ENCODE results near the gene ARMCX5. TPM values are rescaled to one million over a fixed set of nuclear protein-coding genes. Genes with fewer than 3 reads are reported as not detected.

ARMCX5 gene
- total RNA-seq, 1 experiment from 2014 or later, result 13.5 TPM

DNA sequence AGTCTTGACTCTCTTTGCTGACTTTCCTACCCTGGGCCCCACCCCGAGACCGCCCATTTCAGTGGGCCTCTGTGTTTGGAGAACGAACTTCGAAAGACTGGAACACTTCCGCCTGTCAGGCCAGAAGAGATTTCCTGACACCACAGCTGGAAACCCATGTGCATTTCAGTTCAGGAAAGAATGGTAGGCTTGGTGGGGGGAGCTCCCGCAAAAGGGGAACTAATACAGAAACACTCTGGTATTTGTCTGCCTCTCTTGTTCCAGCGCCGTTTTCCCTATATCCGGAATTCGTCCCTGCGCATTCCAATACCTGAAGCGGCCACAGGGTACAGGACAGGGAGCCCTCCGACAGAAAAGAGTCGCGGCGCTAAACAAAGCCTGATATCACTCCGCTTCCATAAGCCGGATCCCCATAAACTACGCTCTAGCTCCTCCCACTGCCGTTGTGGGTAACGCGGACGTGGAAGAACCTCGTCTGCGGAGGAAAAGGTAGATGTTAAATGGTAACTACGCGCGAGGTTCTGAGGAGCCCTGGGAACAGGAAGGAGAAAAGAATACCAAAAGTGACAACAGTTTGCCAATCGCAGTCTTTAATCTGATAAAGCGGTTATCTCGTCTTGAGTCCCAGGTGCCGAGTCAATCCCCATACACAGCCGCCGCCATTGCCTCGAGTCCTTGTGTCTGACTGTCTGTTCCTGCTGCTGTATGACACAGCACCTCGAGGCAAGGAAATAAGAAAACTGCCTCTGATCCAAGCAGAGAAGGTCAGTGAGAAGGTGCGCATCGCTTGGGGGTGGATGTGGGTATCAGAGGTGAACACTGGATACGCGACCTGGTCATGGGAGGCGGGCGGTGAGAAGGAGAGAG lies at the start of gene ARMCX5 (continued):
- TF ChIP-seq, protein P1, sequence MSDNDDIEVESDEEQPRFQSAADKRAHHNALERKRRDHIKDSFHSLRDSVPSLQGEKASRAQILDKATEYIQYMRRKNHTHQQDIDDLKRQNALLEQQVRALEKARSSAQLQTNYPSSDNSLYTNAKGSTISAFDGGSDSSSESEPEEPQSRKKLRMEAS (CRISPR knock-in tag; IDR thresholded peaks at IDR 0.05), result peak; percentile 52; the same call in 1 of the 2 replicates
- TF ChIP-seq TP53 (CRISPR knock-in tag; IDR thresholded peaks at IDR 0.05), result no peak

DNA sequence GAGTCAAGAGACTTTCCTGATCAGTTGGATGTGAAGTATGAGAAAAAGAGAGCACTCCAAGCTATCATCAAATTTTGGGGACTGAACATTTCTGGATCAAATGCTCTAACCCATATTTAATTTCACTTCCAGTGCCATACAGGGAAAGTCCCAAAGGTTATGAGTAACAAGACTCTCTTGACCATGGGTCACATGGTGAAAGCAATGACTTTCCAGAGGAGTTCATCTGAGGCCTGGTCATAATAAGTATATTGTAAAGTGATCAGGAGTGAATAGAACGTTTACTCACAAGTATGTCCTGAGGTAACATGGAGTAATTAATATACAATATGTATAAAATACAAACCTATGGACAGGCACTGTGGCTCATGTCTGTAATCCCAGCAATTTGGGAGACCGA lies 40.7 kb upstream of the ARMCX5 start:
- Mint-ChIP-seq H3K9me3 (no peaks in the 10 kb centered on the region), H3K4me1 (no peaks in the 10 kb centered on the region), H3K27me3 (ENCODE audit: low read depth) (peaks cover 12% of the 10 kb centered on the region), H3K4me3 (no peak overlapping the region), H3K36me3 (no peaks in the 10 kb centered on the region), H3K27ac (no peak overlapping the region)
- POLR2A ChIA-PET, result no interaction called here
- no peak for ATAC-seq
- CTCF ChIA-PET, result no interaction called here
- DNase-seq (ENCODE audit: low spot score), result no peak
- TF ChIP-seq CBFB (CRISPR knock-in tag; IDR thresholded peaks at IDR 0.05; ENCODE audit: low read depth) (no peak), IRF2 (CRISPR knock-in tag; IDR thresholded peaks at IDR 0.05; ENCODE audit: borderline replicate concordance, low read depth) (no peak), ZNF121 (CRISPR knock-in tag; IDR thresholded peaks at IDR 0.05) (no peak), MXD4 (CRISPR knock-in tag; IDR thresholded peaks at IDR 0.05; ENCODE audit: borderline replicate concordance) (no peak), SMAD4 (CRISPR knock-in tag; IDR thresholded peaks at IDR 0.05) (no peak), ZNF423 (CRISPR knock-in tag; IDR thresholded peaks at IDR 0.05) (no peak), ARID4B (CRISPR knock-in tag; IDR thresholded peaks at IDR 0.05; ENCODE audit: borderline replicate concordance) (no peak), FOXJ3 (CRISPR knock-in tag; IDR thresholded peaks at IDR 0.05; ENCODE audit: borderline replicate concordance) (no peak), HMGXB4 (CRISPR knock-in tag; IDR thresholded peaks at IDR 0.05) (no peak), ZNF425 (CRISPR knock-in tag; conservative IDR thresholded peaks at IDR 0.05) (no peak), SOX15 (CRISPR knock-in tag; IDR thresholded peaks at IDR 0.05) (no peak), AR (CRISPR knock-in tag; IDR thresholded peaks at IDR 0.05) (no peak), E2F5 (CRISPR knock-in tag; IDR thresholded peaks at IDR 0.05) (no peak), CREB1 (CRISPR knock-in tag; IDR thresholded peaks at IDR 0.05) (no peak), CREM (CRISPR knock-in tag; IDR thresholded peaks at IDR 0.05) (no peak)
